Measurements from ENCODE around the gene PJA1.

The PJA1 gene

GRCh38 chrX:69163936-69164741, 1.1 kb downstream of the PJA1 start:
- DNase-seq (ENCODE audit: low read depth) = peak; percentile 3

- no peak for DNase-seq (ENCODE audit: low read depth)
Measured at GRCh38 chrX:69162361-69162865, 2.8 kb downstream of the PJA1 start.

GRCh38 chrX:69161786-69162349, 3.4 kb downstream of the PJA1 start:
- DNase-seq (ENCODE audit: low read depth) = no peak

GRCh38 chrX:69161371-69161770, 3.9 kb downstream of the PJA1 start:
- no peak for DNase-seq (ENCODE audit: low read depth)

GRCh38 chrX:69158166-69158980, 6.9 kb downstream of the PJA1 start:
- DNase-seq (ENCODE audit: low read depth) = peak; percentile 71

GRCh38 chrX:69156638-69157037, 8.6 kb downstream of the PJA1 start:
- no peak for DNase-seq (ENCODE audit: low read depth)

- no peak for DNase-seq (ENCODE audit: low read depth)
Measured at GRCh38 chrX:69155786-69156520, 9.3 kb downstream of the PJA1 start.

GRCh38 chrX:69154051-69154450, 11.2 kb downstream of the PJA1 start:
- no peak for DNase-seq (ENCODE audit: low read depth)

GRCh38 chrX:69153060-69153730, 12.1 kb downstream of the PJA1 start:
- no peak for DNase-seq (ENCODE audit: low read depth)

GRCh38 chrX:69152417-69152841, 12.8 kb downstream of the PJA1 start:
- DNase-seq (ENCODE audit: low read depth) = peak; percentile 50

GRCh38 chrX:69151866-69152284, 13.4 kb downstream of the PJA1 start:
- no peak for DNase-seq (ENCODE audit: low read depth)

GRCh38 chrX:69150281-69150960, 14.8 kb downstream of the PJA1 start:
- DNase-seq (ENCODE audit: low read depth) = no peak

- DNase-seq (ENCODE audit: low read depth) = no peak
Measured at GRCh38 chrX:69149466-69150280, 15.6 kb downstream of the PJA1 start.

- no peak for DNase-seq (ENCODE audit: low read depth)
Measured at GRCh38 chrX:69148946-69149345, 16.3 kb downstream of the PJA1 start.

GRCh38 chrX:69146739-69147138, 18.5 kb downstream of the PJA1 start:
- DNase-seq (ENCODE audit: low read depth) = no peak

- DNase-seq (ENCODE audit: low read depth) = no peak
Measured at GRCh38 chrX:69145714-69146113, 19.5 kb downstream of the PJA1 start.

GRCh38 chrX:69144838-69145680, 20.2 kb downstream of the PJA1 start:
- DNase-seq (ENCODE audit: low read depth) = no peak

- DNase-seq (ENCODE audit: low read depth) = no peak
Measured at GRCh38 chrX:69143530-69143929, 21.7 kb downstream of the PJA1 start.

Data from ELR (cell line).